A549 (cell line): ENCODE measurements around the gene STARD13. TPM values are rescaled to one million over a fixed set of nuclear protein-coding genes. Genes with fewer than 3 reads are reported as not detected.

Experiments used
- ATAC-seq, 2 experiments: fragments of 200-7000 bp in 1 of 2; fragments of >200 bp in 1 of 2; cut with Nextera tagmentation in 1 of 2; cut with Tn5 transposase in 1 of 2; 3 replicates each; pipeline versions ENCODE4 v1.8.0 to v1.9.1; 2018 to 2020; ENCODE audit warnings: mild to moderate bottlenecking in 1 of 2, moderate library complexity in 1 of 2
- CTCF ChIA-PET: fragments of 300-600 bp; sonication (Branson Sonifier 250); formaldehyde crosslinking; extraction: SDS; loops from one replicate; lab custom pipeline; 2021; ENCODE audit warnings: antibody characterized with exemption, inconsistent platforms; lab: Yijun Ruan, JAX
- POLR2A ChIA-PET: fragments of 350-600 bp; formaldehyde crosslinking; extraction: SDS; loops from one replicate; lab custom pipeline; 2021; ENCODE audit warnings: antibody characterized with exemption, inconsistent platforms; lab: Yijun Ruan, JAX
- DNase-seq, 2 experiments: peaks; one replicate each; pipeline versions ENCODE4 v3.0.0 to v3.0.0-alpha.2; 2011 to 2016; ENCODE audit warnings: low read depth in 1 of 2, low spot score in 1 of 2
- FAIRE-seq: peaks from 2 replicates; lab custom pipeline; 2011; peaks lifted over from hg19 to GRCh38; lab: Jason Lieb, UNC
- H3K27ac ChIP-seq, 2 experiments: fragments of >200 bp; sonication (Bioruptor Twin); formaldehyde crosslinking; 3 replicates each; pipeline ENCODE4 v1.5.1; 2016 to 2017
- H3K4me1 ChIP-seq: fragments of >200 bp; sonication (Bioruptor Twin); formaldehyde crosslinking; 3 replicates; pipeline ENCODE4 v1.6.1; 2016
- H3K4me2 ChIP-seq: fragments of >200 bp; sonication (Bioruptor Twin); formaldehyde crosslinking; 3 replicates; pipeline ENCODE4 v1.6.1; 2016
- H3K4me3 ChIP-seq: fragments of >200 bp; sonication (Bioruptor Twin); formaldehyde crosslinking; 3 replicates; pipeline ENCODE4 v1.5.1; 2016
- H3K9me3 ChIP-seq: fragments of >200 bp; sonication (Bioruptor Twin); formaldehyde crosslinking; 3 replicates; pipeline ENCODE4 v1.6.1; 2016
- BHLHE40 ChIP-seq: IDR thresholded peaks from 2 replicates; pipeline ENCODE4 v1.6.1; 2012; ENCODE audit warnings: low read depth, low read length, inconsistent platforms
- CBX2 ChIP-seq: fragments of 200-600 bp; sonication (generic); IDR thresholded peaks from 2 replicates; pipeline ENCODE4 v1.6.1; 2016; ENCODE audit warnings: low read depth, mild to moderate bottlenecking, borderline replicate concordance
- CHD4 ChIP-seq: fragments of 200-600 bp; sonication (generic); IDR thresholded peaks from 2 replicates; pipeline ENCODE4 v1.6.1; 2016; ENCODE audit warnings: antibody characterized with exemption, mild to moderate bottlenecking, borderline replicate concordance
- EHMT2 ChIP-seq: fragments of 200-600 bp; sonication (generic); IDR thresholded peaks from 2 replicates; pipeline ENCODE4 v1.6.1; 2016; ENCODE audit warnings: antibody characterized with exemption, low read depth, mild to moderate bottlenecking, moderate library complexity
- FOXS1 ChIP-seq: fragments of 250-450 bp; sonication (Bioruptor Pico); IDR thresholded peaks from 2 replicates; pipeline ENCODE4 v1.5.0; 2020; ENCODE audit warnings: mild to moderate bottlenecking, moderate library complexity
- HOXA7 ChIP-seq: fragments of 250-450 bp; sonication (Bioruptor Pico); IDR thresholded peaks from 2 replicates; pipeline ENCODE4 v1.5.0; 2020; ENCODE audit warnings: mild to moderate bottlenecking, moderate library complexity
- HOXB5 ChIP-seq: fragments of 250-450 bp; sonication (Bioruptor Pico); IDR thresholded peaks from 2 replicates; pipeline ENCODE4 v1.5.0; 2020; ENCODE audit warnings: mild to moderate bottlenecking, moderate library complexity
- KDM1A ChIP-seq: fragments of 200-600 bp; sonication (generic); IDR thresholded peaks from 2 replicates; pipeline ENCODE4 v1.6.1; 2016; ENCODE audit warnings: low read depth, mild to moderate bottlenecking
- NFE2L2 ChIP-seq: fragments of 150-350 bp; conservative IDR thresholded peaks from 2 replicates; pipeline ENCODE4 v1.6.1; 2014; ENCODE audit warnings: low read length
- NPAS2 ChIP-seq: fragments of 250-450 bp; sonication (Bioruptor Pico); IDR thresholded peaks from 2 replicates; pipeline ENCODE4 v1.8.0; 2022; ENCODE audit warnings: mild to moderate bottlenecking, moderate library complexity, borderline replicate concordance
- POLR2A ChIP-seq: IDR thresholded peaks from 2 replicates; pipeline ENCODE4 v1.6.1; 2012; ENCODE audit warnings: mild to moderate bottlenecking, low read length
- POLR2AphosphoS2 ChIP-seq: conservative IDR thresholded peaks from 2 replicates; pipeline ENCODE4 v1.6.1; 2012; ENCODE audit warnings: low read length, improper control_type of control experiment, inconsistent platforms
- RAD21 ChIP-seq, 2 experiments: fragments of >200 bp in 1 of 2; sonication (Bioruptor Twin) in 1 of 2; formaldehyde crosslinking in 1 of 2; IDR thresholded peaks in 1 of 2; conservative IDR thresholded peaks in 1 of 2; 2 replicates in 1 of 2; 3 replicates in 1 of 2; pipeline ENCODE4 v1.6.1; 2012 to 2018; ENCODE audit warnings: inconsistent platforms in 1 of 2
- RARB ChIP-seq: fragments of 250-450 bp; sonication (Bioruptor Pico); IDR thresholded peaks from 2 replicates; pipeline ENCODE4 v1.8.0; 2021; ENCODE audit warnings: mild to moderate bottlenecking, moderate library complexity
- SREBF2 ChIP-seq: fragments of 450-650 bp; IDR thresholded peaks from 2 replicates; pipeline ENCODE4 v1.6.1; 2014; ENCODE audit warnings: mild to moderate bottlenecking, moderate library complexity
- ZFP36 ChIP-seq: fragments of 450-650 bp; IDR thresholded peaks from 2 replicates; pipeline ENCODE4 v1.6.1; 2014; ENCODE audit warnings: borderline replicate concordance; ENCODE audit not compliant: partially characterized antibody
- ZNF302 ChIP-seq: fragments of 250-450 bp; sonication (Bioruptor Pico); IDR thresholded peaks from 2 replicates; pipeline ENCODE4 v1.9.0; 2021; ENCODE audit warnings: inconsistent platforms, mild to moderate bottlenecking, moderate library complexity
- WGBS: methylation state at CpG from one replicate; pipeline ENCODE4 v1.1.6; 2017; ENCODE audit errors: missing lambda C conversion rate; 5-methylcytosine and 5-hydroxymethylcytosine counted together
- polyA plus RNA-seq, 4 experiments: library from polyadenylated mRNA; depleted of rRNA in 3 of 4; stranded (reverse); fragments of >200 nt; fragmentation: RNase III in 1 of 4; extraction: RNeasy Plus Mini Kit Qiagen cat#74134 plus additional on column Dnase treatment in 1 of 4; gene quantifications; 2 replicates in 3 of 4; 3 replicates in 1 of 4; pipeline ENCODE4 v1.2.3, GENCODE V29; 2011 to 2017
- TF ChIP-seq, protein P1 (sequence below): fragments of 150-350 bp; IDR thresholded peaks from 2 replicates; pipeline ENCODE4 v1.6.1; 2014; ENCODE audit warnings: low read depth, mild to moderate bottlenecking, low read length
- TF ChIP-seq, protein P2 (sequence below): fragments of >200 bp; sonication (Bioruptor Twin); formaldehyde crosslinking; IDR thresholded peaks from 2 replicates; pipeline ENCODE4 v1.6.1; 2016
- TF ChIP-seq, protein P3 (sequence below): IDR thresholded peaks from 2 replicates; pipeline ENCODE4 v1.6.1; 2012
- TF ChIP-seq, protein P4 (sequence below): fragments of >200 bp; sonication (Bioruptor Twin); formaldehyde crosslinking; IDR thresholded peaks from 3 replicates; pipeline ENCODE4 v1.5.1; 2016
- TF ChIP-seq, protein P5 (sequence below): fragments of 200-600 bp; sonication (generic); IDR thresholded peaks from 2 replicates; pipeline ENCODE4 v1.6.1; 2016; ENCODE audit warnings: antibody characterized with exemption, mild to moderate bottlenecking, moderate library complexity
- TF ChIP-seq, protein P6 (sequence below): fragments of 450-650 bp; IDR thresholded peaks from 2 replicates; pipeline ENCODE4 v1.6.1; 2014; ENCODE audit warnings: antibody characterized with exemption
- TF ChIP-seq, protein P7 (sequence below): fragments of 250-450 bp; sonication (Bioruptor Pico); IDR thresholded peaks from 2 replicates; pipeline ENCODE4 v1.5.0; 2021; ENCODE audit warnings: mild to moderate bottlenecking, moderate library complexity, borderline replicate concordance

STARD13 gene
- polyA plus RNA-seq, 2 of the 4 experiments (the other 2 are of a cell fraction), result 2.4 to 2.8 TPM

DNA sequence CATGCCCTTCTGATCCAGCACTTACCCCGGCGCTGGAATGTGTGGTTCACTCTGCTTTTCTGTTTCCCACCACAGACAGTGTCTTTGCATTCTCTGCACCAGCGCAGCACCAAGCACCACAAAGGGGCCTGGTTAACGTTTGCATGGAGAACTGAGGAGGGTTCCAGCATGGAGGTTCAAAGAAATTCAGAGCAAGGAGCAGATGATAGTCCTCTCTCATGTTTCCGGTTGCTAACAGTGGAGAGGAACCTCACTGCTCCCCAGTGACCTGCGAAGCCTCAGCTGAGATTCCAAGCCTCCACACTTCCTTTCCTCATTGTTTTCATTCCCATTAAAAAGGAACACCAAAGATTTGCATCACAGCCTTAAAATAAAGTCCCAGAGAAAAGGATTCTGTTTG lies 99.7 kb downstream of the STARD13 start:
- ATAC-seq, result no peak
- H3K4me3 ChIP-seq, result no peak overlapping the region
- whole genome bisulfite sequencing, result 91% methylated on average over 6 of the region's 6 CpGs
- no peak overlapping the region for H3K27ac ChIP-seq
- no peaks in the 10 kb centered on the region for H3K4me1 ChIP-seq
- CTCF ChIA-PET, result interaction anchor here (1.5 kb wide), 1 partner anchor 48 kb away, joined by 3 read pairs; no protein-coding TSS in a partner anchor
- H3K4me2 ChIP-seq, result no peak overlapping the region
- POLR2A ChIA-PET, result no interaction called here
- DNase-seq, result no peak
- no peaks in the 10 kb centered on the region for H3K9me3 ChIP-seq
- FAIRE-seq, result no peak
- TF ChIP-seq ZNF302 (CRISPR knock-in tag) (no peak), NPAS2 (CRISPR knock-in tag) (no peak), FOXS1 (CRISPR knock-in tag) (no peak), RAD21 (conservative IDR thresholded peaks at IDR 0.05 in 1 of 2, IDR thresholded peaks at IDR 0.05 in 1 of 2) (no peak), KDM1A (no peak), CHD4 (no peak), BHLHE40 (no peak), RARB (no peak), EHMT2 (no peak), POLR2AphosphoS2 (no peak), SREBF2 (no peak)
- TF ChIP-seq, protein P1, sequence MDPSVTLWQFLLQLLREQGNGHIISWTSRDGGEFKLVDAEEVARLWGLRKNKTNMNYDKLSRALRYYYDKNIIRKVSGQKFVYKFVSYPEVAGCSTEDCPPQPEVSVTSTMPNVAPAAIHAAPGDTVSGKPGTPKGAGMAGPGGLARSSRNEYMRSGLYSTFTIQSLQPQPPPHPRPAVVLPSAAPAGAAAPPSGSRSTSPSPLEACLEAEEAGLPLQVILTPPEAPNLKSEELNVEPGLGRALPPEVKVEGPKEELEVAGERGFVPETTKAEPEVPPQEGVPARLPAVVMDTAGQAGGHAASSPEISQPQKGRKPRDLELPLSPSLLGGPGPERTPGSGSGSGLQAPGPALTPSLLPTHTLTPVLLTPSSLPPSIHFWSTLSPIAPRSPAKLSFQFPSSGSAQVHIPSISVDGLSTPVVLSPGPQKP, result no peak

DNA sequence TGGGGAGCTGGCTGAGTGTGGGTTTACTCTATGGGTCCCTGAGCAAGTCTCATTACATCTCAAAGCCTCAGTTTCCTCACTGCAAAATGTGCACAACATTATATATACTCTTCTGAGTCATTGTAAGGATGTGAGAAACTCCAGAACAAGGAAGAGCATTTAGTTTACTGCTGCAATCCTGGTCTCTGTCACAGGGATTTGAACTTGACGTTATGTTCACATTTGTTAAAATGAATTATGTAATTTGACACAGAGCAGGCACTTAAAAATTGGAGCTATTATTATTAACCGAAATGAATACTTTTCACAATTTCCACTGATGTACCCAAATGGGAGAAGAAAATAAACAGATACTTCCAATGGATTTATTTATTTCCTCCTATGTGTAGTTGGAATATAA lies 101.0 kb downstream of the STARD13 start:
- Histone ChIP-seq H3K4me3 (no peak overlapping the region), H3K9me3 (no peaks in the 10 kb centered on the region), H3K27ac (no peak overlapping the region), H3K4me2 (no peak overlapping the region), H3K4me1 (no peaks in the 10 kb centered on the region)
- WGBS, result 93% methylated on average over 2 of the region's 2 CpGs
- ChIA-PET POLR2A (no interaction called here), CTCF (interaction anchor here (1.5 kb wide), 1 partner anchor 47 kb away, joined by 3 read pairs; no protein-coding TSS in a partner anchor)
- ATAC-seq (no peak), DNase-seq (no peak), FAIRE-seq (no peak)
- TF ChIP-seq, protein P2, sequence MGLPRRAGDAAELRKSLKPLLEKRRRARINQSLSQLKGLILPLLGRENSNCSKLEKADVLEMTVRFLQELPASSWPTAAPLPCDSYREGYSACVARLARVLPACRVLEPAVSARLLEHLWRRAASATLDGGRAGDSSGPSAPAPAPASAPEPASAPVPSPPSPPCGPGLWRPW, result no peak
- TF ChIP-seq ZFP36 (no peak), HOXB5 (CRISPR knock-in tag) (no peak), CBX2 (no peak), EHMT2 (no peak)
- TF ChIP-seq, protein P3, sequence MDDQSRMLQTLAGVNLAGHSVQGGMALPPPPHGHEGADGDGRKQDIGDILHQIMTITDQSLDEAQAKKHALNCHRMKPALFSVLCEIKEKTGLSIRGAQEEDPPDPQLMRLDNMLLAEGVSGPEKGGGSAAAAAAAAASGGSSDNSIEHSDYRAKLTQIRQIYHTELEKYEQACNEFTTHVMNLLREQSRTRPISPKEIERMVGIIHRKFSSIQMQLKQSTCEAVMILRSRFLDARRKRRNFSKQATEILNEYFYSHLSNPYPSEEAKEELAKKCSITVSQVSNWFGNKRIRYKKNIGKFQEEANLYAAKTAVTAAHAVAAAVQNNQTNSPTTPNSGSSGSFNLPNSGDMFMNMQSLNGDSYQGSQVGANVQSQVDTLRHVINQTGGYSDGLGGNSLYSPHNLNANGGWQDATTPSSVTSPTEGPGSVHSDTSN, result no peak

DNA sequence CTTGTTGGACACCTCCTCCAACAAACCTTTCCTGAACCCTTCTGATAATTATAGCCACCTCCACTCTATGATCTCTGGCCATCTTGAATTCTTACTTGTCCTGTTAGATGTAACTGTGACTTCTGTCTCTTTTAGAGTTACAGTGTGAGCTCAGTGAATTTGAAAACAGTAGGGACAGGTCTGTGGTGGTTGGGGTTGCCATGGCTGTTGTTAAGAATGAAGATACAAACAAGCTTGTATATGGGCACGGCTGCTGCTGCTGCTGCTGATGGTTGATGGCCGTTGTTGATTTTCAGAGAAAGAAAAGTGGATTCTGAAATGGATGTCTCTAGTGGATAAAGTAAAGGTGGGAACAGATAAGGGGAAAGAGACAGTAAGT lies 101.5 kb downstream of the STARD13 start:
- WGBS, result 88% methylated on average over 2 of the region's 2 CpGs
- H3K9me3 ChIP-seq, result no peaks in the 10 kb centered on the region
- no peak overlapping the region for H3K4me3 ChIP-seq
- FAIRE-seq (no peak), DNase-seq (no peak), ATAC-seq (no peak)
- CTCF ChIA-PET, result no interaction called here
- POLR2A ChIA-PET, result no interaction called here
- H3K27ac ChIP-seq, result no peak overlapping the region
- H3K4me1 ChIP-seq, result no peaks in the 10 kb centered on the region
- H3K4me2 ChIP-seq, result no peak overlapping the region
- no peak for TF ChIP-seq CHD4
- TF ChIP-seq, protein P4, sequence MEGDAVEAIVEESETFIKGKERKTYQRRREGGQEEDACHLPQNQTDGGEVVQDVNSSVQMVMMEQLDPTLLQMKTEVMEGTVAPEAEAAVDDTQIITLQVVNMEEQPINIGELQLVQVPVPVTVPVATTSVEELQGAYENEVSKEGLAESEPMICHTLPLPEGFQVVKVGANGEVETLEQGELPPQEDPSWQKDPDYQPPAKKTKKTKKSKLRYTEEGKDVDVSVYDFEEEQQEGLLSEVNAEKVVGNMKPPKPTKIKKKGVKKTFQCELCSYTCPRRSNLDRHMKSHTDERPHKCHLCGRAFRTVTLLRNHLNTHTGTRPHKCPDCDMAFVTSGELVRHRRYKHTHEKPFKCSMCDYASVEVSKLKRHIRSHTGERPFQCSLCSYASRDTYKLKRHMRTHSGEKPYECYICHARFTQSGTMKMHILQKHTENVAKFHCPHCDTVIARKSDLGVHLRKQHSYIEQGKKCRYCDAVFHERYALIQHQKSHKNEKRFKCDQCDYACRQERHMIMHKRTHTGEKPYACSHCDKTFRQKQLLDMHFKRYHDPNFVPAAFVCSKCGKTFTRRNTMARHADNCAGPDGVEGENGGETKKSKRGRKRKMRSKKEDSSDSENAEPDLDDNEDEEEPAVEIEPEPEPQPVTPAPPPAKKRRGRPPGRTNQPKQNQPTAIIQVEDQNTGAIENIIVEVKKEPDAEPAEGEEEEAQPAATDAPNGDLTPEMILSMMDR, result no peak
- TF ChIP-seq HOXA7 (CRISPR knock-in tag), result no peak
- TF ChIP-seq, protein P5, sequence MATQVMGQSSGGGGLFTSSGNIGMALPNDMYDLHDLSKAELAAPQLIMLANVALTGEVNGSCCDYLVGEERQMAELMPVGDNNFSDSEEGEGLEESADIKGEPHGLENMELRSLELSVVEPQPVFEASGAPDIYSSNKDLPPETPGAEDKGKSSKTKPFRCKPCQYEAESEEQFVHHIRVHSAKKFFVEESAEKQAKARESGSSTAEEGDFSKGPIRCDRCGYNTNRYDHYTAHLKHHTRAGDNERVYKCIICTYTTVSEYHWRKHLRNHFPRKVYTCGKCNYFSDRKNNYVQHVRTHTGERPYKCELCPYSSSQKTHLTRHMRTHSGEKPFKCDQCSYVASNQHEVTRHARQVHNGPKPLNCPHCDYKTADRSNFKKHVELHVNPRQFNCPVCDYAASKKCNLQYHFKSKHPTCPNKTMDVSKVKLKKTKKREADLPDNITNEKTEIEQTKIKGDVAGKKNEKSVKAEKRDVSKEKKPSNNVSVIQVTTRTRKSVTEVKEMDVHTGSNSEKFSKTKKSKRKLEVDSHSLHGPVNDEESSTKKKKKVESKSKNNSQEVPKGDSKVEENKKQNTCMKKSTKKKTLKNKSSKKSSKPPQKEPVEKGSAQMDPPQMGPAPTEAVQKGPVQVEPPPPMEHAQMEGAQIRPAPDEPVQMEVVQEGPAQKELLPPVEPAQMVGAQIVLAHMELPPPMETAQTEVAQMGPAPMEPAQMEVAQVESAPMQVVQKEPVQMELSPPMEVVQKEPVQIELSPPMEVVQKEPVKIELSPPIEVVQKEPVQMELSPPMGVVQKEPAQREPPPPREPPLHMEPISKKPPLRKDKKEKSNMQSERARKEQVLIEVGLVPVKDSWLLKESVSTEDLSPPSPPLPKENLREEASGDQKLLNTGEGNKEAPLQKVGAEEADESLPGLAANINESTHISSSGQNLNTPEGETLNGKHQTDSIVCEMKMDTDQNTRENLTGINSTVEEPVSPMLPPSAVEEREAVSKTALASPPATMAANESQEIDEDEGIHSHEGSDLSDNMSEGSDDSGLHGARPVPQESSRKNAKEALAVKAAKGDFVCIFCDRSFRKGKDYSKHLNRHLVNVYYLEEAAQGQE, result no peak
- no peak for TF ChIP-seq POLR2A
- TF ChIP-seq, protein P6, sequence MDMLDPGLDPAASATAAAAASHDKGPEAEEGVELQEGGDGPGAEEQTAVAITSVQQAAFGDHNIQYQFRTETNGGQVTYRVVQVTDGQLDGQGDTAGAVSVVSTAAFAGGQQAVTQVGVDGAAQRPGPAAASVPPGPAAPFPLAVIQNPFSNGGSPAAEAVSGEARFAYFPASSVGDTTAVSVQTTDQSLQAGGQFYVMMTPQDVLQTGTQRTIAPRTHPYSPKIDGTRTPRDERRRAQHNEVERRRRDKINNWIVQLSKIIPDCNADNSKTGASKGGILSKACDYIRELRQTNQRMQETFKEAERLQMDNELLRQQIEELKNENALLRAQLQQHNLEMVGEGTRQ, result no peak
- TF ChIP-seq BHLHE40, result no peak
- TF ChIP-seq, protein P7, sequence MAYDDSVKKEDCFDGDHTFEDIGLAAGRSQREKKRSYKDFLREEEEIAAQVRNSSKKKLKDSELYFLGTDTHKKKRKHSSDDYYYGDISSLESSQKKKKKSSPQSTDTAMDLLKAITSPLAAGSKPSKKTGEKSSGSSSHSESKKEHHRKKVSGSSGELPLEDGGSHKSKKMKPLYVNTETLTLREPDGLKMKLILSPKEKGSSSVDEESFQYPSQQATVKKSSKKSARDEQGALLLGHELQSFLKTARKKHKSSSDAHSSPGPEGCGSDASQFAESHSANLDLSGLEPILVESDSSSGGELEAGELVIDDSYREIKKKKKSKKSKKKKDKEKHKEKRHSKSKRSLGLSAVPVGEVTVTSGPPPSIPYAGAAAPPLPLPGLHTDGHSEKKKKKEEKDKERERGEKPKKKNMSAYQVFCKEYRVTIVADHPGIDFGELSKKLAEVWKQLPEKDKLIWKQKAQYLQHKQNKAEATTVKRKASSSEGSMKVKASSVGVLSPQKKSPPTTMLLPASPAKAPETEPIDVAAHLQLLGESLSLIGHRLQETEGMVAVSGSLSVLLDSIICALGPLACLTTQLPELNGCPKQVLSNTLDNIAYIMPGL, result no peak
- no peak for TF ChIP-seq NFE2L2
